ENCODE results near the gene ATP1A4.

ATP1A4 gene

DNA sequence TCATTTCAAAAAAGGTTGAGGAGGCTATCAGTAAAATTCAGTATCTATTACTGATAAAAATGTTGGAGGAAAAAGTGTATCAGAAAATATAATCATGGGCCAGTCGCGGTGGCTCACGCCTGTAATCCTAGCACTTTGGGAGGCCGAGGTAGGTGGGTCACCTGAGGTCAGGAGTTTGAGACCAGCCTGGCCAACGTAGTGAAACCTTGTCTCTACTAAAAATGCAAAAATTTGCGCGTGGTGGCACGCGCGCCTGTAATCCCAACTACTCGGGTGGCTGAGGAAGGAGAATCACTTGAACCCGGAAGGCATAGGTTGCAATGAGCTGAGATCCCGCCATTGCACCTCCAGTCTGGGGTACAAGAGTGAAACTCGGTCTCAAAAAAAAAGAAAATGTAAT, 5.3 kb upstream of the ATP1A4 start (continued):
- TF ChIP-seq, protein P1, sequence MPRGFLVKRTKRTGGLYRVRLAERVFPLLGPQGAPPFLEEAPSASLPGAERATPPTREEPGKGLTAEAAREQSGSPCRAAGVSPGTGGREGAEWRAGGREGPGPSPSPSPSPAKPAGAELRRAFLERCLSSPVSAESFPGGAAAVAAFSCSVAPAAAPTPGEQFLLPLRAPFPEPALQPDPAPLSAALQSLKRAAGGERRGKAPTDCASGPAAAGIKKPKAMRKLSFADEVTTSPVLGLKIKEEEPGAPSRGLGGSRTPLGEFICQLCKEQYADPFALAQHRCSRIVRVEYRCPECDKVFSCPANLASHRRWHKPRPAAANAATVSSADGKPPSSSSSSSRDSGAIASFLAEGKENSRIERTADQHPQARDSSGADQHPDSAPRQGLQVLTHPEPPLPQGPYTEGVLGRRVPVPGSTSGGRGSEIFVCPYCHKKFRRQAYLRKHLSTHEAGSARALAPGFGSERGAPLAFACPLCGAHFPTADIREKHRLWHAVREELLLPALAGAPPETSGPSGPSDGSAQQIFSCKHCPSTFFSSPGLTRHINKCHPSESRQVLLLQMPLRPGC (tag by site-specific recombination; IDR thresholded peaks at IDR 0.05): no peak
- TF ChIP-seq, protein P2, sequence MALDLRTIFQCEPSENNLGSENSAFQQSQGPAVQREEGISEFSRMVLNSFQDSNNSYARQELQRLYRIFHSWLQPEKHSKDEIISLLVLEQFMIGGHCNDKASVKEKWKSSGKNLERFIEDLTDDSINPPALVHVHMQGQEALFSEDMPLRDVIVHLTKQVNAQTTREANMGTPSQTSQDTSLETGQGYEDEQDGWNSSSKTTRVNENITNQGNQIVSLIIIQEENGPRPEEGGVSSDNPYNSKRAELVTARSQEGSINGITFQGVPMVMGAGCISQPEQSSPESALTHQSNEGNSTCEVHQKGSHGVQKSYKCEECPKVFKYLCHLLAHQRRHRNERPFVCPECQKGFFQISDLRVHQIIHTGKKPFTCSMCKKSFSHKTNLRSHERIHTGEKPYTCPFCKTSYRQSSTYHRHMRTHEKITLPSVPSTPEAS (tag by site-specific recombination; IDR thresholded peaks at IDR 0.05): no peak
- TF ChIP-seq YY1 (tag by site-specific recombination; IDR thresholded peaks at IDR 0.05) (no peak), ZNF548 (tag by site-specific recombination; IDR thresholded peaks at IDR 0.05) (no peak), TCF7L2 (IDR thresholded peaks at IDR 0.05; ENCODE audit: borderline replicate concordance, low read depth, low read length) (no peak), ZNF654 (tag by site-specific recombination; IDR thresholded peaks at IDR 0.05; ENCODE audit: low read depth) (no peak), ZNF658 (tag by site-specific recombination; IDR thresholded peaks at IDR 0.05) (no peak), ZNF324 (tag by site-specific recombination; IDR thresholded peaks at IDR 0.05) (no peak), ZNF175 (tag by site-specific recombination; IDR thresholded peaks at IDR 0.05) (no peak), ZIC2 (tag by site-specific recombination; IDR thresholded peaks at IDR 0.05) (no peak), ZNF843 (tag by site-specific recombination; IDR thresholded peaks at IDR 0.05) (no peak), ZFP3 (tag by site-specific recombination; IDR thresholded peaks at IDR 0.05; ENCODE audit: low read depth) (no peak), ZNF202 (tag by site-specific recombination; IDR thresholded peaks at IDR 0.05; ENCODE audit: borderline replicate concordance) (no peak)
- TF ChIP-seq, protein P3, sequence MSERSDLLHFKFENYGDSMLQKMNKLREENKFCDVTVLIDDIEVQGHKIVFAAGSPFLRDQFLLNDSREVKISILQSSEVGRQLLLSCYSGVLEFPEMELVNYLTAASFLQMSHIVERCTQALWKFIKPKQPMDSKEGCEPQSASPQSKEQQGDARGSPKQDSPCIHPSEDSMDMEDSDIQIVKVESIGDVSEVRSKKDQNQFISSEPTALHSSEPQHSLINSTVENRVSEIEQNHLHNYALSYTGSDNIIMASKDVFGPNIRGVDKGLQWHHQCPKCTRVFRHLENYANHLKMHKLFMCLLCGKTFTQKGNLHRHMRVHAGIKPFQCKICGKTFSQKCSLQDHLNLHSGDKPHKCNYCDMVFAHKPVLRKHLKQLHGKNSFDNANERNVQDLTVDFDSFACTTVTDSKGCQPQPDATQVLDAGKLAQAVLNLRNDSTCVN (tag by site-specific recombination; optimal IDR thresholded peaks at IDR 0.05): no peak

DNA sequence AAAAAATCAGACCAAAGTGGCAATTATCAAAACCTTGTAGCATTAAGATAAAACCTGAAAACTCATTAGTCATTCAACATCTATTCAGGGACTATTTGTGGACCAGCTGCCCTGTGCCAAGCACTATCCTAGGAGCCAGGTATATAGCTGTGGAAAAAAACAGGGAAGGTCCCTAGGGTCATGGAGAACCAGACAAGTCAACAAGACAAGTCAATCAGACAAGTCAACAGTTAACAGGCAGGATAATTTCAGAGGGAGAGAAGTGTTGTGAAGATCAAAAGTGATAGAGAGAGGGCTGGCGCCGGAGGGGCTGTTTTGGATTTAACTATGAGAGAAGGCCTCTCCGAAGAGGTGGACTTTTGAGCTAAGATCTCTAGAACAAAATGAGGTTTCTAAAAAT, 3.3 kb upstream of the ATP1A4 start:
- Histone ChIP-seq H3K4me1 (ENCODE audit: control insufficient read depth, insufficient read depth, low read length) (no peaks in the 10 kb centered on the region), H3K4me3 (ENCODE audit: low read depth, low read length) (no peak overlapping the region), H3K36me3 (ENCODE audit: control insufficient read depth in 2 of 2, insufficient read depth in 1 of 2, low read length in 2 of 2) (no peaks in the 10 kb centered on the region), H3K9me3 (ENCODE audit: control insufficient read depth, insufficient read depth, low read depth, low read length) (no peaks in the 10 kb centered on the region), H3K27ac (ENCODE audit: extremely low read depth, low read depth, low read length) (no peak overlapping the region)
- ChIA-PET CTCF (interaction anchor here (0.6 to 1.7 kb wide), 5 partner anchors 16 to 145 kb away, joined by 3 to 5 read pairs (median 3); no protein-coding TSS in a partner anchor), POLR2A (no interaction called here)
- TF ChIP-seq TRIM28 (IDR thresholded peaks at IDR 0.05; ENCODE audit: borderline replicate concordance, low read length): no peak
- TF ChIP-seq, protein P4, sequence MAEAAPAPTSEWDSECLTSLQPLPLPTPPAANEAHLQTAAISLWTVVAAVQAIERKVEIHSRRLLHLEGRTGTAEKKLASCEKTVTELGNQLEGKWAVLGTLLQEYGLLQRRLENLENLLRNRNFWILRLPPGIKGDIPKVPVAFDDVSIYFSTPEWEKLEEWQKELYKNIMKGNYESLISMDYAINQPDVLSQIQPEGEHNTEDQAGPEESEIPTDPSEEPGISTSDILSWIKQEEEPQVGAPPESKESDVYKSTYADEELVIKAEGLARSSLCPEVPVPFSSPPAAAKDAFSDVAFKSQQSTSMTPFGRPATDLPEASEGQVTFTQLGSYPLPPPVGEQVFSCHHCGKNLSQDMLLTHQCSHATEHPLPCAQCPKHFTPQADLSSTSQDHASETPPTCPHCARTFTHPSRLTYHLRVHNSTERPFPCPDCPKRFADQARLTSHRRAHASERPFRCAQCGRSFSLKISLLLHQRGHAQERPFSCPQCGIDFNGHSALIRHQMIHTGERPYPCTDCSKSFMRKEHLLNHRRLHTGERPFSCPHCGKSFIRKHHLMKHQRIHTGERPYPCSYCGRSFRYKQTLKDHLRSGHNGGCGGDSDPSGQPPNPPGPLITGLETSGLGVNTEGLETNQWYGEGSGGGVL (tag by site-specific recombination; IDR thresholded peaks at IDR 0.05): no peak
- TF ChIP-seq, protein P5, sequence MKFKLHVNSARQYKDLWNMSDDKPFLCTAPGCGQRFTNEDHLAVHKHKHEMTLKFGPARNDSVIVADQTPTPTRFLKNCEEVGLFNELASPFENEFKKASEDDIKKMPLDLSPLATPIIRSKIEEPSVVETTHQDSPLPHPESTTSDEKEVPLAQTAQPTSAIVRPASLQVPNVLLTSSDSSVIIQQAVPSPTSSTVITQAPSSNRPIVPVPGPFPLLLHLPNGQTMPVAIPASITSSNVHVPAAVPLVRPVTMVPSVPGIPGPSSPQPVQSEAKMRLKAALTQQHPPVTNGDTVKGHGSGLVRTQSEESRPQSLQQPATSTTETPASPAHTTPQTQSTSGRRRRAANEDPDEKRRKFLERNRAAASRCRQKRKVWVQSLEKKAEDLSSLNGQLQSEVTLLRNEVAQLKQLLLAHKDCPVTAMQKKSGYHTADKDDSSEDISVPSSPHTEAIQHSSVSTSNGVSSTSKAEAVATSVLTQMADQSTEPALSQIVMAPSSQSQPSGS (tag by site-specific recombination; IDR thresholded peaks at IDR 0.05; ENCODE audit: low read depth): no peak
- TF ChIP-seq, protein P6, sequence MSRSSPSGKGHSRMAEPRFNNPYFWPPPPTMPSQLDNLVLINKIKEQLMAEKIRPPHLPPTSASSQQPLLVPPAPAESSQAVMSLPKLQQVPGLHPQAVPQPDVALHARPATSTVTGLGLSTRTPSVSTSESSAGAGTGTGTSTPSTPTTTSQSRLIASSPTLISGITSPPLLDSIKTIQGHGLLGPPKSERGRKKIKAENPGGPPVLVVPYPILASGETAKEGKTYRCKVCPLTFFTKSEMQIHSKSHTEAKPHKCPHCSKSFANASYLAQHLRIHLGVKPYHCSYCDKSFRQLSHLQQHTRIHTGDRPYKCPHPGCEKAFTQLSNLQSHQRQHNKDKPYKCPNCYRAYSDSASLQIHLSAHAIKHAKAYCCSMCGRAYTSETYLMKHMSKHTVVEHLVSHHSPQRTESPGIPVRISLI (tag by site-specific recombination; IDR thresholded peaks at IDR 0.05): no peak
- TF ChIP-seq ZXDB (tag by site-specific recombination; IDR thresholded peaks at IDR 0.05): no peak
- TF ChIP-seq SETDB1 (IDR thresholded peaks at IDR 0.05; ENCODE audit: insufficient read length, low read length): no peak
